HG03064 (cell line): ENCODE results near the gene SCN4A.
"Not testable (repeated sequence)": the region's sequence is repeated elsewhere in the genome, so short reads cannot be mapped to it uniquely, and the experiment has no call there.

Source experiments
- ATAC-seq: cut with Tn5 transposase; IDR thresholded peaks from one replicate; pipeline ENCODE4 v1.9.1; 2021; ENCODE audit warnings: low read depth; ENCODE audit not compliant: unreplicated experiment

SCN4A gene

DNA sequence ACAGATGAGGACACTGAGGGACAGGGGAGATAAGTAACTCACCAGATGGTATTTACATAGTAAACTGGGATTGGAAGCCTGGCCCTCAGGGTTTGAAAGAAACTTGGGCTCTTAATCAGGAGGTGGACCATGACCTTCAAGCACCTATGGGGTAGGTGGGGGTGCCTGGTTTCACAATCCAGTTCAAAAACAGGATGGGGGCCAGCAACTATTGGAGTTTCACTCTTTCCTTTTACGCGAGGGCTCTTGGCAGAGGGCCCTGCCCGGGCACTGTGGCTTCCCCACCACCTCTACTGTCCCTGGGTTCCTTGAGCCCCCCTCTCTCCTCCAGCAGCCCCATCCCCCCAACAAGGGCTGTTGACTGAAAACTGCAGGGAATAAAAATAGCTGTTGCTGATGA is 14.1 kb upstream of the SCN4A start:
- no peak for ATAC-seq

DNA sequence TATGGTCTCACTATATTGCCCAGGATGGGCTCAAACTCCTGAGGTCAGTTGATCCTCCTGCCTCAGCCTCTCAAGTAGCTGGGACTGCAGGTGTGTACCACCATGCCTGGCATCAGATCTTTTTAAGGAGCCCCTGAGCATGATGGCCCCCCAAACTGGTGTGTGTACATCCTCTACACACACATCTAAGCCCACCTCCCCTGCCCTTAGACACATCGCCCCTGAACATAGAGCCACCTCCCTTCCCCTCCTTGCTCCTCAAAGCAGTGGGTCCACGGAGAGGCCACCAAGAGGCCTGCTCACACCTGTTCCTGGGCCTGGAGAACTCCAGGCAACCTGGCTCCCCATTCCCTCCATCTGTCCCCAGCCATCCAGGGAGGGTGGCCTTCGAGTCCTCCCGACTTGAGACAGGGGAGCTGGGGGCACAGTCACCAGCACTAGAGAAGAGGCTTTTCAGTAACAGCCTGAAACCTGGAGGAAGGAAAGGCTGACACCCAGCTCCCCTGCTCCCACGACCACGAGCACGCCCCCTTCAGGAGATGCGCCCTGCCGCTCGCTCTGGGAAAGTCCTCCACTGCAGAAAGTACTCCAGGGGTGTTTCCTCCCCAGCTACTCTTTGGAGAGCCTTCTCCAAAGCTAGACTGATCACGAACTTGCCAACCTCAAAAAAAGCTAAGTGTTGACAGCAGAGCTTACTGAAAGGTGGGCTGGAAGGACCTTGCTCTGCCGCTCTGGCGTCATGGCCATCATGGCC is 12.8 kb upstream of the SCN4A start:
- no peak for ATAC-seq

DNA sequence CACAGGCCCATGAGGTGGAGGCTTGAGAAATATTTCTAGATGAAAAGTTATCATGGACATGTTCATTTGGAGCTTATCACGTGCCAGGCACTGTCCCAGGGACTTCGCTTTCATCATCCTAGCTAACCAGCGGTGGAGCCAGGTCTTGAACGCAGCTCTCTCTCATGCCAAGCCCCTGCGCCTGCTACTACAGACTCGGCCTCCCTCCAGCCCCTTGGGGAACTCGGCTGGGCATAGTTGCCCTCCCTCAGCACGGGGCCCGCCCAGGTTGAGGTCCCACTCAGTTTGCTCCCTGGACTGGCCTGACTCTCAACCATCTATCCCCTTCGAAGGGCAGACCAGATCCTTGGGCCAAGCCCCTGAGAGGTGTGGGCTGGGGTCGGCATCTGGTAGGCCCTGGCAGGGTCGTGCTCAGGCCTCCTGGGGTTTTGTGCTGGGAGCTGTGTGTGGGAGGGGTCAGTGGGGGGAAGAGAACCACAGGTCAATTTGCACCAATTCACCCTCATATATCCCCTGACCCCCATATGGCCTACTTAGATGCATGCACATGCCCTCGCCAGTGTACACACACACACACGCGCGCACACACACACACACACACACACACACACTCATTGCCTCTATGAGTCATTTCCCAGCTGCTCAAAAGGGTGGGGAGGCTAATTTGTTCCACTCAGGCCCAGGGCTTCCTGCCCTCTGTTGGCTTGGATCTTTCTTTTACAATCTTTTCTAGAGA is 12.1 kb upstream of the SCN4A start:
- no peak for ATAC-seq

DNA sequence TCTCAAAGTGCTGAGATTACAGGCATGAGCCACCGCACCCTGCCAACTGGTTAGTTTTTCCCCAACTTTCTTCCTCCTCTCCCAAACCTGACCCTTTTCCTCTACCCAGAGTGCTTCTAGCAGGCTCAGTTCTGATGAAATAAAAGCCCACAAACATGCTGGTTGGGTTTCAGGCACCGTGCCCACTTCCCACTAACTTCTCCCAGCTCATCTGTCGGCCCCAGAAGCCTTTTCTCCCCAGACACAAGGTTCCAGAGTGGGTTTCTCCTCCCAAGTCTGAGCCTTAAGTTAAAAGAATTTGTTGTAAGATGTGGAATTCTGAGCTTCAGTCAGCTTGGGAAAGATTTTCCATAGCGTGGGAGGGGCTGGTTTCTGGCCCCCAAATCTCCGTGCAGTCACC is 11.5 kb upstream of the SCN4A start:
- no peak for ATAC-seq

DNA sequence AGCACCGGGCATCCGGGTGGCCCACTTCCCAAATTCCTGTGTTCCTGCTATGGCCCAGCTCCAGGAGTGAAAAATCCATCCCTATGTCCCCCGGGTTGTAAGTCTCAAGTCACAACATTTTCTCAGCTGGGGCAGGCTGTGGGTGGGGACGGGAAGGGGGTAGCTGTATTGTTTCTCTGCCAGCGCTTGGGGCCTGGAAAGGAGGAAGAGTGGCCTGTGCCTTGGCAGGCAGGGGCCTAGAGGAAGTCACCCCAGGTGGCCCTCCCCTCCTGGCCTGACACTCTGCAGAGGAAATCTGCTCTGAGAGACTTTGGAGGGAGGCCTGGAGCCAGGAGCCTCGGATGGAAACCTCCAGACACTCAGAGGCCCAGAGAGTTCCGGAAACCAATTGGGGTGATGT is 10.6 kb upstream of the SCN4A start:
- ATAC-seq = no peak

DNA sequence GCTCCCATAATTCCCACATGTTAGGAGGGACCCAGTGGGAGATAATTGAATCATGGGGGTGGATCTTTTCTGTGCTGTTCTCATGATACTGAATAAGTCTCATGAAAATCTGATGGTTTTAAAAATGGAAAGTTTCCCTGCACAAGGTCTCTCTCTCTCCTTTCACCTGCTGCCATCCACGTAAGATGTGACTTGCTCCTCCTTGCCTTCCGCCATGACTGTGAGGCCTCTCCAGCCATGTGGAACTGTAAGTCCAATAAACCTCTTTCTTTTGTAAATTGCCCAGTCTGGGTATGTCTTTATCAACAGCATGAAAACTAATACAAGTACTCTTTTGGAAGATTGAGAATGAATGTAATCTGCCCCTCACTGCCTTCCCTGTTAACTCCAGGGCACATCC is 9.9 kb upstream of the SCN4A start:
- ATAC-seq = not testable (repeated sequence)

DNA sequence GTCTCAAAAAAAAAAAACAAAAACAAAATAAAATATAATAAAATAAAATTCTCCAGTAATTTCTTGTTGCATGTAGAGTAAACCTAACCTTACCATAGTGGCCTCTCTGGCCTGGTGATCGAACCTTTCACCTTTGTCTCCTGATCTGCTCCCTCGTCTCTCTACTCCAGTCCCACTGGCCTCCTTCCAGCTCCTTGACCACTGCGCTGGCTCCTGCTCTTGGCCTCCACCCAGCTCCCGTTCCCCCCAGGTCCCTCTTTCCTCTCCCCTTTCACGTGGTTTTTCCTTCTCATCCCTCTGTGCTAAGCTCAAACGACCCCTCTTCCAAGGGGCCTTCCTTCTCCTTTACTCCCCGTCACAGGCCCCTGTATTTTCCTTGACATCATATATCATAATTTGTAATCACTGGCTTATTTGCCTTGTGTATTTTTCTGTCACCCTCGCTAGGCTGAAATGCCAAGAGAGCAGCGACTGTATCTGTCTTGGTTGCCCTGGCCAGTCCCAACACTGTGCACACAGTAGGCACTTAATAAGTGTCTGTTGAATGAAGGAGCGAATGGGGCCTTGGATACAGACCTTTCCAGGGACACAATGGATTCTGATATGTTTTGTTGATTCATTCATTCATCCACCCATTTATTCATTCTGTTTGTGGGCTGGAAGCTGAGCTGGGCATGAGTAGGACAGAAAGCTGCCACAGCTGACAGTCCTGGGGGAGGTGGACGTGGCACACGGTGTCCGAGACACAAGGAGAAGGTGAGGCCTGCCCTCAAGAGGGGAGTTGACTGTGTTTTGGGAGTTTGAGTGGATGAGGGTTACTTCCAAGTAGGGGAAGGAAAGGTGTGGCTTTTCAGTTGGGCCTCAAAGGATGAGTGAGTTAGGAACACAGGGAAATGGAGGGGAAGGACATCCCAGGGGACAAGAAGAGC is 5.8 kb upstream of the SCN4A start:
- no peak for ATAC-seq

DNA sequence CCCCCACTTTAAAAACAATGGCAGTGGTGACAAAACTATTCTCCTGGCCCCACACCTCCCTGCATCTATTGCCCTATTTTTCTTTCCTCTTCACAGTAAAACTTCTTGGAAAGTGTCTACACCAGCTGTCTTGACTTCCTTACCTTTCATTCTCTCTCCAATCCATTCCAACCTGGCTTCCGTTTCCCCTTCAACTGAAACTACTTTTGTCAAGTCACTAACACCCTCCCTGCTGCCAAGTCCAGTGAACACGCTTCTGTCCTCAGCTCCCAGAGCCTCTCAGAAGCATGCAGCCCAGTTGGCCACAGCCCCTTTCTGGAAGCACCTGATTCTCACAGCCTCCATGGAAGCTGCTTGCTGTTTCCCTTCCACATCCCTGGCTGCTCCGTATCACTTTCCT is 4.0 kb upstream of the SCN4A start:
- ATAC-seq = no peak

DNA sequence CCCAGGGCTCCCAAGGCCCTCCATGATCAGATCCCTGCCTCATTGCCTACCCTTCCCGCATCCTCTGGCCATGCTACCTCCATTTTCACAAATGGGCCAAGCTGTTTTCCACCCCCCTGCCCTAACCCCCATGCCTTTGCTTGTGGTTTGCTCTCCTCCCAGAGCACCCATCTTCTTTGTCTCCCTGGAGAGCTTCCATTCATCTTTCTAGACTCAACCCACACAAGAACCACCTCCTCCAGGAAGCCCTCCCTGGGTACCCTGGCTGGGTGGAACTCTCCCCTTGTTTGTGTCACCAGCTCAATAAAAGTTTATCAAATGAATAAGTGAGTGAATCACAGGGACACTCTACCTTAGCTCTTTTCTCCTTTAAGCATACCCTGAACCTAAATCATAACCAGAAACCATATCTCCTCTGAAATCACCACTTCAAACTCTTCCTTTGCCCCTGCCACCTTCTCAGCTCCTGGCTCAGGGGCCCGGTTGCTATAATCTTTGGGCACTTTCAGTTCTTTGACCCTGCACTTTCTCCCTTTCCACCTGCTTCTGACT is 2.9 kb upstream of the SCN4A start:
- no peak for ATAC-seq

DNA sequence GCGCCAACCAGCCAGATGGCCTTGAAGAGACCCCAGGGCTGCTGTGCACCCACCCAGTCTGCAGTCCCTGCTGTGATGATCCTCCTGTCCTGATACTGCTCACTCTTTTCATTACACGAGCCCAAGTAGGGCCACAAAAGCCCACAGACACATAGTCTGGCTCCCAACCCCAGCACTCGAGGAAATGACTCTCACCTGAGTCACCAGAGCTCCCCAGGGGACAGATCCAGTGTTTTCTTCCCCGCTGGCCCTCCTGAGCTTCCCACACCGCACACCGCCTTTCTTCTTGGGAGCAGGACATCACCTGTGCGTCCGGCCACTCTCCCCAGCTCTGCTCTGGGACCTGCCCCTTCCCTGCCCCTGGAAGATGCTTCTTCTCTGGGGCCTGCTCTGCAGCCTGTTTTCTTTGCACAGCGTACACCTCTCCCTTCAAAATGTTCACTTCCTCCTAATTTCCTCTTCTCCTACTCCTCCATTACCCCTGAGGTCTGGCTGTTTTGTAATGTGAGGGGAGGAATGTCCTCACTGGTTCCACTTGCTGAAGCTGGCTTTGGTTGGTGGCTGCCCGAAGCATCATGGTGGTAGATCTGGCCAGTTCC is 2.0 kb upstream of the SCN4A start:
- no peak for ATAC-seq

DNA sequence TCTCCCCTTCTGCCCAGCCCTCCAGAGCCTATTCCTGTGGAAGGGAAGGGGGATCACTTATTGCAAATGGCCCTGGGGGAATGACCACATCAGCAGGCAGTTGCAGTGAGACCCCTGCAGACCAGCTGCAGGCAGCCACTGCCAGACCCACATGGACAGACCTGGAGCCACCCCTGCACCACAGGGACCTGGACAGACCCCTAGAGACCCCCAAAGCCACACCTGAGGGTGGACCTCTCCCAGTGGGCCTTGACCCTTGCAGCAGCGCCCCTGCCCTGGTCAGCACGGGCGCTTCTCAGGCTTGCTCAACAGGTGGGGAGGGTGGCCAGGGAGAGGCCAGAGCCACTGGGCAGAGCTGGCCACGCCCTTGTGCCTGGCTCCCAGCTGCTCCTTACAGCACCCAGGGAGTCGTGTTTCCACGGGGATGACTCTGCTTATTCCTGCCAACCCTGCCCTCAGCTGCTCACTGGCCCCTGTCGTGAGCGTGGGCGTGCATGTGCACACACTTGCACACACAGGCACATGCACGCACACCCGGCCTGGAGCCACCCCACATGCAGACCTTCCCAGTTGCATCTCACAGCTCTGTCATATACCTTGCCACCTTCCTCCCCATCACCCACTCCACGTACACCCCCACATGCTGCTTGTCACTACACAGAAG is 1.3 kb upstream of the SCN4A start:
- ATAC-seq = no peak

DNA sequence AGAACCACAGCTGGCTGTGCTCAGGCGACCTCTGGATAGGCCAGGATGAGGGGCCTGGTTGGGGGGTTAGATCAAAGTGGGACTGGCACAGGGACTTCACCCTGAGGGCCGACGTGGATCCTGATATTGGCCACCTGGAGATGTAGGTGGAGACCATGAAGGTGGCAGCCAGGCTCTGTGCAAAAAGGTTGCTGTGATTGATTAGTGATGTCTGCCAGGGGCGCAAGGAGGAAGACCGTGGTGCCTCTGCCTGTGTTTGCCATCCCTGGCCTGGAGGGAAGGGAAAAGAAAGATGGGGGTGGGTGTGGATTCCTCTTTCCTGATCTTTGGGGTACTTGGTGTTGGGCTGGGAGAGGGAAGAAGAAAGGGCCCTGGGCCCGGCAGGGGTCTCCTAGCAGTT is 529 bp upstream of the SCN4A start:
- no peak for ATAC-seq

DNA sequence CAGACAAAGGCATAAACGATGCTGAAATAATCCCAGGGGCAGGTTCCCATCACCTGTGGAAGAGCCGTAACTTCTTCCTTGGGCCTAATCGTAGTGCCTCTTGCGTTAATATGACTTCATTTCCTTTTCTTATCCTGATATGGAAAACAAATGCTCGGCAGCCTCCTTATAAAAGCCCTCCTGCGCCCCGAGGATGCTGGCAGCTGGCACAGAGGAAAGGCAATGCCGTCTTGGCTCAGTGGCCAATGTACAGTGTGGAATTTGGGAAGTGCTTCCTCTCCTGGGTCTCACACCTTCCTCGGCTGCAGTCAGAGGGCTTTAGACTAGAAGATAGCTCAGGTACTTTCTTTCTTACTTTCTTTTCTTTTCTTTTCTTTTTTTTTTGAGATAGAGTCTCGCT is 3.4 kb downstream of the SCN4A start:
- ATAC-seq = no peak

DNA sequence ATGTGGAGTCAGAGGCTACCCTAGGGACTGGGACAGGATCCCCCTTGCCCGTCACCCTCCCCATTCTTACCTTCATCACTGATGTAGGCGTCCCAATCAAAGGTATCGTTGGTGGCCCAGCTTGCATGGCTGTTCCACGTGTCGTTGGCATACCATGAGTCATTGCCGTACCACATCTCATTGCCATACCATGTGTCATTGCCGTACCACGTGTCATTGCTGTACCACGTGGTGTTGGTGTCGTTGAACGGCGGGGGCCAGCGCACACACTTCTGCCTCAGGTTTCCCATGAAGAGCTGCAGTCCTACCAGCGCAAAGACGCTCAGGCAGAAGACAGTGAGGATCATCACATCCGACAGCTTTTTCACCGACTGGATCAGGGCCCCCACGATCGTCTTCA is 4.8 kb downstream of the SCN4A start:
- no peak for ATAC-seq

DNA sequence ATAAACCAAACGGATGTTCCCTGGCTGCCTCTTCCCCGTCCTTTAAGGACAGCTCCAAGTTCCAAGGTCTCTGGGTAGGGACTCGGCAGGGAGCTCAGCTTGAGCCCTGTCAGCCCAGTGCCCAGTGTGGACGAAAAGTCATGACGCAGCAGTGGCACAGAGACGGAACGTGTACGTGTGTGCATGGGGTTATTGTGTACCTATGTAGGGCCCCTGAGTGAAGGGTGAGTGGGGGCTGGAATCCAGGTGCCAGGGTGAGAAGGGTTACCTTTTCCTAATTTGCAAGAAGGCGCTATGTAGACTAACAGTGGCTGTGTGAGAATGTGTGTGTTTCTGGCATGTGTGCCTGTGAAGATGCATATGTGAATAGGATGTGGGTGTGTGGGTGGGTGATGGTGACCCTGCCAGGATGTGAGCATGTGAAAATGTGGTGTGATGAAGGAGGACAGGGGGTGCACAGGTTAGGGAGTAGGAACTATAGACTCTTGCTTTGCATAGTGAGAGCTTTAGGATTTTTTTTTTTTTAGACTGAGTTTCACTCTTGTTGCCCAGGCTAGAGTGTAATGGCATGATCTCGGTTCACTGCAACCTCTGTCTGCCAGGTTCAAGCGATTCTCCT is 6.0 kb downstream of the SCN4A start:
- ATAC-seq = no peak

DNA sequence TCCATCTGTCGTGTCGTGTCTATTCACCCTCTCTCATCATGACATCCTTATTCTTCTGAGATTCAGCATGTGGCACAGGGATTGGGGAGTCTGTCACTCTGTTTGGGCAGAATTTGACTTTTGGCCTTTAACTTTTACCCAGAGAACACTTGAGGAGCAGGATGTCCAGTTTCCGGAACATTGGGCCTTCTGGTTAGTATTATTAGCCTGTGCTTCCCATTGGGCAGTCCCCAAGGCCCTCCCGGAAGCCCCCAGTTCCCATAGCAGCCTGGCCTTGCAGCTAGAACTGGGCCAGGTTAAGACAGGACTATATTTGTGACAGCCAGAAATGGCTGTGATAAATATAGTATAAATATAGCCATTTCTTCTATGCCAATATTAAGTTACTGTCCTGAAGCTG is 9.6 kb downstream of the SCN4A start:
- ATAC-seq = no peak

DNA sequence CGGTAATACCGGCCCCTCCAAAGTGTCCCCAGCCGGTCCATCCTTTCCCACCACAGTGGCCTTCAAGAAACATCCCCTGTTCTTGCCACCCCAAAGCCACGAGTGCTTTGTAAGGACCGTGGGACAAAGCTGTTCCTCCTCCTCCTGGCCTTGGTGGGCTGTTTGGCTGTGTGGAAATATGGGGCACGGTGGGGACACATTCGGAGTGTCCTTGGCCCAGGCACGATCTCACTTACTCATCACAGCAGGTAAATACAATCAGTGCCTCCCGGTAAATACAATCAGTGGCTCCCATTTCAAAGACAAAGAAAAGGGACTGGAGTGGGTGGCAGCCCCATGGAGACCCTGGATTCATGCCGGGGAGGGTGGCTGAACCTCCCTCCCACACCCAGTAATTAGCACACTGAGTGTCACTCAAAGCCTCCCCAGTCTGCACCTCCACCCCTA is 10.4 kb downstream of the SCN4A start:
- ATAC-seq = no peak

DNA sequence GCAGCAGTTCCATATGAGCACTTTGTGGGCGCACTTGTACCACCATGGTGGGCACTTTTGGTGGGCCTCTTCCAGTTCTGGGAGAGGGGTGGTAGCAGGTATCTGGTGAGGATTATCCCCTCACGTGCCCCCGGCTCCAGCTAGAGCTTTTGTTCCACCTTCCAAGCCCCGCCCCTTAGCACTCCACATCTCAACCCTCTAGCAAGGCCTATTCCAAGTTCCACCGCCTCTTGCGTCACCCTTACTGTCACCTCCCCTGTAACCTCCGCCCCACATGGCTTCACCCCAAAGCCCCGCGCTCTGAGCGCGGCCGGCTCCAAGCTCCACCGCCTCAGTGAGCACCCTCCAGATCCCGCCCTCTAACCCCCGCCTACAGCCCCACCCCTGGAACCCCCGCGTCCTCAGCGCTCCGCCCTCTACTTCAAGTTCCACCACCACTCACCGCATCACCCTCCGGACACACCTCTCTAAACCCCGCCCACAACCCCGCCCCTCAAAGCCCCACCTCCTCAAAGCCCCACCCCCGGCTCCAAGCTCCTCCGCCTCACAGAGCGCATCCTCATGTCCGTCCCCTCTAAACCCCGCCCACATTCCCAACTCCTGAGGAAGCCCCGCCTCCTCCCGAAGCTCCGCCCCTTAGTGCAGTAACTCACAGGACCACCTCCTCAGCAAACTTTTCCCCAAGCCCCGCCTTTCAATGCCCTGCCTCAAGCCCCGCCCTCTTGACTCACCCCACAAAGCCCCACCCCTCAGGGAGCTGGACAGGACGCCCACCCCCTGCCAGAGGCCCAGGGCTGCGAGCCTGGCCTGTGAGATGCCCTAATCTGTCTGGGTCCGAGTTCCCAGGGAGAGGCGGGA is 11.1 kb downstream of the SCN4A start:
- no peak for ATAC-seq

DNA sequence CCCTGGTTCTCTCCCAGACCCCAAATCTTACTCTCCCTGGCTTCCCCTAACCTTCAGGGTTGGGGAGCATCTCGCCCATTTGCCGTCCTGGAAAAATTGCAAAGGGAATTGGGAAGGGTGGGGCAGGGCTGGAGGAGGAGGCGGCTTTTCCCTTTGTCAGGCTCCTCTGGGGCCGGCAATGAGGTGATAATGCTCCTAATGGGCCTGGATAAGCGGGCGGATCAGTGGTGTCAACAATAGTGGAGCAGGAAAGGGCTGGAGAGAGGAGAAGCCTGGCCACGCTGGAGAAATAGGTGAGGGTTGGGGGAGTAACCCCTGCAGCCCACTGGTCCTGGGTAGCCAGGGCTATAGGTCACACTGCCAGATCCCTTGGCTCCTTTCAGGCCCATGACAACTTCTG is 12.3 kb downstream of the SCN4A start:
- no peak for ATAC-seq
